SH-SY5Y (cell line): ENCODE data around the gene TOMM22.

Source experiments
- GATA2 ChIP-seq: IDR thresholded peaks from 2 replicates; pipeline ENCODE4 v1.6.1; 2011; ENCODE audit warnings: mild to moderate bottlenecking, low read depth, low read length
- GATA3 ChIP-seq: IDR thresholded peaks from 2 replicates; pipeline ENCODE4 v1.6.1; 2011; ENCODE audit warnings: low read depth, mild to moderate bottlenecking, low read length, moderate library complexity

The TOMM22 gene

DNA sequence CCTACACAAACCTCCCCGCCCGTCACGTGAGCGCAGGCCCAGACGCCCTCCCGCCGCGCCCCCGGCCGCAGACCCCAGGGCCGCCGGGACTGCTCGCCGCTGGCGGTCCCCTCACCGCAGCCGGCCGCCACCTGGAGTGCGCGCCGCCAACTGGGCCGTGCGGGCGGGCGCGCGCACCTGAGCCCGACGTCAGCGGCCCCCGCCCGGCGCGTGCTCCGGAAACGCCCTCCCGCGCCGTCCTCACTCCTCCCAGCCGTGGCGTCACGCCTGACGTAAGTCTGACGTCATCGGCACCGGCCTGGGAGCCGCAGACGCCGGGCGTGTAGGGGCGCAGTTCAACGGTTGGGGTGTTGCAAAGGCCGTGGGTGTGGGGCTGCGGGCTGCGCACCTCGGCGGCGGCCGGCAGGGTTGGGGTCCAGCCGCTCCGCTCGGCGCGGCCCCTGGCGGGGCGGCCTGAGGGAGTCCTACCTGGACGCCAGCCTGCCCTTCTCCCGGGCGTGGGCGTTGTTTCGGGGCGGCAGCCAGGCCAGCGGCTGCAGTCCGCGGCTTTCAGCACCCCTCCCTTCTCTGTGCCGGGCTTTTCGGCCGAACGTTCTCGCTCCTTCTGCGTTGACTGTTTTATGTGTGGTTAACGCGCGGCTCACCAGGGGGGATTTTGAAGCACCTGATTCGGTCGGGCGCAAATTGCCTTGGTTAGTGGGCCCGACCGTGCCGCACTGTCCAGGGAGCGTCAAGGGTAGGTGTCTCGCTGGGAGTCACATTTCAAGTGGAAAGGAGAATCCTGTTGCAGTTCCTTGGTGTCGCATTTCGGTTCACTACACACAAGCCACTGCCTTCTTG, 19.3 kb downstream of the TOMM22 start, which contains the start of gene JOSD1:
Gene JOSD1 (minus strand): TSS at position 155 of the 840 bp plus-strand sequence. CDS start 956 bp downstream, outside the sequence.
- TF ChIP-seq GATA3 (no peak), GATA2 (no peak)

- no peak for TF ChIP-seq GATA2
- no peak for TF ChIP-seq GATA3
Measured at GRCh38 chr22:38704654-38705234, 23.0 kb downstream of the TOMM22 start.

- no peak for TF ChIP-seq GATA3
- TF ChIP-seq GATA2 = no peak
Measured at GRCh38 chr22:38705235-38706100, 23.7 kb downstream of the TOMM22 start, which contains the start of gene GTPBP1. Gene GTPBP1, plus strand, starts transcription at chr22:38705944. Its CDS starts 12 bp downstream, at chr22:38705956.

DNA sequence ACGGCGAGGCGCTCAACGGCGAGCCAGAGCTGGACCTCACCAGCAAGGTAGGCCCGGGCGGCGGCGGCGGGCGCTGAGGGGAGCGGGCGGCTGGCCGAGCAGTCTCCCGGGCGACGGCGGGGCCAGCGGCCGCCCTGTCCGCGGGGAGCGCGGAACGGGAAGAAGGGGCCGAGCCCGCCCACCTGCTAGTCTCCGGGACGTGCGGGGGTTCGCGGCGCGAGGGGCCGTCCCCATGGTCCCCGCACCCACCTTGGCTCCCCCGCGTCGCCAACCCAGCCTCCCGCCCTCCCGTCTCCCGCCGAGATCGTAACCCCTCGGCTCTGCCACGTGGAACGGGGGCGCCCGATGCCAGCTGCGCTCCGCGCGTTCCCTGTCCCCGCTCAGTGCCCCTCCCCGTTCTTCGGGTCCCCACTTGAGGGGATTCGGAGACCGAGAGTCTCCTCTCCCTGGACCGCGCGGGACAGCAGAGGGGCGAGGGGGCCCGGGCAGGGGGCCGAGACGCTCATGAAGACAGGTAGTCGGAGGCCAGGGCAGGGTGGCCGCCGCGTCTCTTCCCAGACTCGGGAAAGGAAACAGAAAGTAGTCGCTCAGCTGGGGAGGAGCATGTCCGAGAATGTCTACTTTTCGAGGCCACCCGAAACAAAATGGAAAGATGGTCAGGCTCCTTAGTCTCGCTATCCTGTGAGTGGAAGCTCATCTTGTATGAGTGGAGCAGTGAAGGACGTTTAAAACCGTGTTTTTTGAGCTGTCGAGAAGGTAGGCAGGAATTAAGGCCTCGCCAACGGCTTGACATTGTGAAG, 24.5 kb downstream of the TOMM22 start:
- TF ChIP-seq GATA2 (no peak), GATA3 (no peak)

- TF ChIP-seq GATA2 (no peak), GATA3 (no peak)
Measured at GRCh38 chr22:38706901-38707195, 25.1 kb downstream of the TOMM22 start.

GRCh38 chr22:38707346-38707745, 25.6 kb downstream of the TOMM22 start:
- TF ChIP-seq GATA2 (no peak), GATA3 (no peak)

GRCh38 chr22:38707984-38708383, 26.2 kb downstream of the TOMM22 start:
- TF ChIP-seq GATA3 = no peak
- TF ChIP-seq GATA2 = no peak

GRCh38 chr22:38709306-38709705, 27.5 kb downstream of the TOMM22 start:
- TF ChIP-seq GATA2 (no peak), GATA3 (no peak)

DNA sequence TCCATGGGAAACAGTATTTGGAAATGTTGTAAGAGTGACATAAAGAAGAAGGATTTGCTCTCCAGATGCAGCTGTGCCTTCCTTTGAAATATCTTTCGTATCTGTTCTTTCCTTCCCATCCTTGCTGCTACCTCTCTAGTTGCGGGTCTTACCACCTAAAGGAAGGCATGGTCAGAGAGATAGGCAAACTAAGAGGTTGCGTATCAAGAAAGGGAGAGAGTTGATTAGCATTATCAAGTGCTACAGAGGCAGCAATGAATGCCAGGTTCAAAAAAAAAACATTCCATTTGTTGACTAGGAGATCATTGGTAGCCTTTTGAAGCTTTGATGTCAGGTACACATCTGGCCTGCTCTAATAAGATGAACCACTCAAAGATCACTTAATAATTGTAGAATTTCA, 28.6 kb downstream of the TOMM22 start:
- TF ChIP-seq GATA2 (no peak), GATA3 (no peak)

DNA sequence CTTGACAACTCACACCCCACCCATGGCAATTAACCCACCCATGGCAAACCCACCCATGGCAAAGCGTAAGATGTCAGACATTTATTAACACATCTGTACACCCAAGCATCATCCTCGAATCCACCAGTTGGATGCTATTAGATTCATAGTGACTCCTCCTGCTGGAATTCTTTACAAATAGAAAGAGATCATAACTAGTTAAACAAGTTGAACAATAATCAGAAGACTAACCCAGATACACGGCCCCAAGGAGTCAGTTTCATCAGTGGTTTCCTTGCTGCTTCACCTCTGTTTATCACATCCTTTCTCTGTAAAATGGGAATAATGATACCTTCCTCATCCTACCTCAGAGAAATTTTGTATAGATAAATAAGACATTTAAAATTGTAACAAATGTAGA, 29.1 kb downstream of the TOMM22 start:
- TF ChIP-seq GATA2 (no peak), GATA3 (no peak)

DNA sequence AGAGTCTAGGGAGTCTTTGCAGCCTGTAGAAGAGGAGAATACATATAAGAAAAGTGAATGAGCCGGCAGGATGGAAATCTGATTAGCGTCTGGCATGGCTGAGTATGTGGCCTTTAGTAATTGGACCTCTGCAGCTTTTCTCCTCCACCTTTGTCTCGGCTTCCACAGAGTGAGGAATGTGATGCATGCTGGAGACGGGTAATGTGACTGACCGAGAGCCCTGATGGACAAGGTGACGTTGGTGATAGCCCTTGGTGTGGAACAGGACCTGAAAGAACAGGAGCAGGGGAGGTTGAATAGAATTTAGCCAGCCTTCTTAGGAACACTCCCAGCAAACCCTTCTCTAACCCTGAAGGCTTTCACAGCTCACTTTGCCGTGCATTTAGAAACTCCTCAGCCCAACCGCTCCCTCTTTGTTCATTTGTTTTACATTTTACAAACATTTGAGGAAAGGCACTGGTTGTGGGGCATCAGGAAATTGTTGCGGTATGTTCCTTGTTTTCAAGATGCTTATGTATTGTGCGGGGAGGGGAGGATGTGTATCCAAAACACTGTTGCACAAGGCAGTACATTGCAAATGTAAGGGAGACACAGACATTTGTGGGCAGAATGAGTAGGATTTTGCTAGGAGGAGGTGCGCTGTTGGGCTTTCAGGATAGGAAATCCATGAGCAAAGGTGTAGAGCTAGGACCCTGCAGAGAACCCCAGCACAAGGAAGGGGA, 30.9 kb downstream of the TOMM22 start:
- TF ChIP-seq GATA2 = no peak
- TF ChIP-seq GATA3 = no peak

DNA sequence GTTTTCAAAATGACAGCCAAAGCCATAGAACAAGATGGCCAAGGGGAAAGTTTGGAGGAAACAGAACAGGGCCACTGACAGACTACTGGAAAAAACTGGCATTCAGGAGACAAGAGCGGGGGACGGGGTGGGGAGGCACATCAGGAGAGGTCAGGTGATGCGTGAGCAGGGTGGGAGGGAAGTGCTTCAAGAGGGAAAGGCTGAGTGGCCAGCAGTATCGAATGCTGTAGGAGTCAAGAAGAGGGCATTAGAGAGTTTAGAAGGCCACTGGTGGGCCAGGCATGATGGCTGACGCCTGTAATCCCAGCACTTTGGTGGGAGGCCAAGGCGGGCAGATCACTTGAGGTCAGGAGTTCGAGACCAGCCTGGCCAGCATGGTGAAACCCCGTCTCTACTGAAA, 32.2 kb downstream of the TOMM22 start:
- TF ChIP-seq GATA2 (no peak), GATA3 (no peak)

DNA sequence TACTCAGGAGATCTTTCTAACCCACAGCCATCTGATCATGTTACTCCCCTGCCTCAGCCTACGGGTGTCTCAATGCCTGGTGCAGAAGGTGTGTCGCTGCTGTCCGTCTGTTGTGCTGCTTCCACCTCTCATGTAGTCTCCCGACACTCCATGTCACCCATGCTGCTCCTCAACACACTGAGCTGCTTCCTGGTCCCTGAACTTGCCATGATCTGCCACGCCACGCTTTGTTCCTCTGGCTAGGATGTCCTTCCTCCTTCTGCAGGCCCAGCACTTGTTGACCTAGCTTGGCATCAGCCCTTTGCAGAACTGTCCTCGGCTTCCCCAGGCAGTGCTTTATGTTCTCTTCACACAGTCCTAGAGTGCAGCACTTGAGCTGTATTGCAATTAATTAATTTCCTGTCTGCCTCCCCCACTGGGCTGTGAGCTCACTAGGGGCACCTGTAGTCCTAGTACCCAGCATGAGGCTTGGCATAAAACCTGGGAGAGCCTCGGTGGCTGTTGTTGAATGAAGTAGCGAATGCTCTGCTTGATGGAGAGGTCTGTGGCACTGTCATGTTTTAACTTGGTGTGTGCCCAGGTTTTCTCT, 33.5 kb downstream of the TOMM22 start:
- TF ChIP-seq GATA3 = no peak
- TF ChIP-seq GATA2 = no peak

DNA sequence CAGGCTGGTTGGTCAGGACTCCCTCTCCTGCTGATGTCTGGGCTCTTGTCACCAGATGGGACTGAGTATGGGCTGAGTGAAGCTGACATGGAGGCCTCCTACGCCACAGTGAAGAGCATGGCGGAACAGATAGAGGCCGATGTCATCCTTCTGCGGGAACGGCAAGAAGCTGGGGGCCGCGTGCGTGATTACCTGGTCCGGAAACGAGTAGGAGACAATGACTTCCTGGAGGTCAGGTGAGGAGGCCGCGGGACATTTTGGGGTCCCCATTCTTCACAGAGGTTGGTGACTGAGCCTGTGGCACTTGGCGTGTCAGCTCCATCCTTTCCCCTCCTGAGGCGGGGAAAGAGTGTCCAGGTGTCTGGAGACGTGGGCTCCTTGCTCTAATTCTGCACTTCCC, 34.1 kb downstream of the TOMM22 start:
- TF ChIP-seq GATA2 = no peak
- TF ChIP-seq GATA3 = no peak
